ENCODE data around the gene RPS26.

The RPS26 gene

DNA sequence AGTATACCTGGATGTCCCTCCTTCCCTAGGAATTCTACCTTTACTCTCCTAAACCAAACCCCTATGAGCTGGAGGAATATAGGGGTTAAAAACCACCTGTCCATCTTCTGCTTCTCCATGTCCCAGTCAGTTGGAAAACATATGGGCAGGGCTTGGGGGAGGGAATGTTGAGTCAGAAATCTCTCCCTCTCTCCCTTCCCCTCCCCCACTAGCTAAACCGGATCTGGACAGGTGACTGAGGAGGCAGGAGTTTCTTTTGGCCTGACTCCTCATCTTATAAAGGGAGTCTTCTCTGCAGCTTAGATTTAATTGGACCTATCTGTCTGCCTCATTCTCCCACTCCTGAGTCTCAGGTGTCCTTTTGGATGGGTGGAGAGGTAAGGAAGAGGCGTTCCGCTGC, 44.4 kb downstream of the RPS26 start:
- Histone ChIP-seq H4K12ac (ENCODE audit: low read depth, low read length) (no peak overlapping the region), H3K27ac (ENCODE audit: low read depth, low read length) (peak overlapping the region; percentile 31), H3K79me2 (ENCODE audit: control insufficient read depth, insufficient read depth, low read length, poor library complexity) (peaks cover 6% of the 10 kb centered on the region), H3K9ac (ENCODE audit: low read length) (no peak overlapping the region), H2BK5ac (ENCODE audit: low read depth, low read length, poor library complexity) (no peak overlapping the region), H3K4me2 (ENCODE audit: low read length) (no peak overlapping the region), H3K79me1 (ENCODE audit: low read length) (peaks cover 3% of the 10 kb centered on the region), H4K8ac (ENCODE audit: low read depth, low read length) (peak overlapping the region; percentile 36), H2AFZ (ENCODE audit: insufficient read depth, low read length, poor library complexity) (no peak overlapping the region), H2BK120ac (ENCODE audit: insufficient read depth, low read length, poor library complexity) (peak overlapping the region; percentile 25), H3K14ac (ENCODE audit: low read length) (no peak overlapping the region), H3K4me1 (ENCODE audit: control insufficient read depth in 1 of 2, insufficient read depth in 2 of 2, low read length in 2 of 2) (peaks cover 16 to 17% of the 10 kb centered on the region in 2 experiments), H3K27me3 (ENCODE audit: insufficient read depth, low read length) (no peaks in the 10 kb centered on the region), H3K23ac (ENCODE audit: low read length) (no peak overlapping the region), H2BK12ac (ENCODE audit: low read length) (no peak overlapping the region), H3K18ac (ENCODE audit: low read length) (no peak overlapping the region), H3K4me3 (ENCODE audit: low read depth, low read length) (no peak overlapping the region), H3K9me3 (ENCODE audit: insufficient read depth, low read depth, low read length) (no peaks in the 10 kb centered on the region), H2AK5ac (ENCODE audit: low read length) (no peak overlapping the region), H3K36me3 (ENCODE audit: control insufficient read depth in 1 of 2, insufficient read depth in 2 of 2, low read length in 2 of 2) (peaks cover 29 to 34% of the 10 kb centered on the region in 2 experiments), H3K4ac (ENCODE audit: low read depth, low read length) (no peak overlapping the region), H4K91ac (ENCODE audit: low read depth, low read length) (peak overlapping the region; percentile 32)
- WGBS (ENCODE audit: extremely low coverage, insufficient coverage, insufficient read length) = no CpG with 5 or more reads among the region's 3 CpGs
- DNase-seq = peak; percentile 93 to 98

DNA sequence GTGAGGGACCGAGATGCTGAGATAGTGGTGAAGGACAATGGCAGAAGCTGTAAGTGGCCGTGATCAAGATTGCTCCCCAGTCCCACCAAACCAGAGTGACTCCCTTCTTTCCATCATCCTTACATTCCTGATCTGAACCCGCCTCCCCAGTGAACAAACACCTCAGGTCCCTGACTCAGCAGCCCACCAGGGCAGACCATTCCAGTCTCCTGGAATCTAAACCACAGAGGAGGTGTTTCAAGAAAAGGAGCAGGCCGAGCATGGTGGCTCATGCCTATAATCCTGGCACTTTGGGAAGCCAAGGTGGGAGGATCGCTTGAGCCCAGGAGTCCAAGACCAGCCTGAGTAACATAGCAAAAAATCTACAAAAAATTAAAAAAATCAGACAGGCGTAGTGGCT, 44.9 kb downstream of the RPS26 start:
- Histone ChIP-seq H4K8ac (ENCODE audit: low read depth, low read length) (peak overlapping the region; percentile 36), H2BK12ac (ENCODE audit: low read length) (peak overlapping the region; percentile 3), H2BK120ac (ENCODE audit: insufficient read depth, low read length, poor library complexity) (peak overlapping the region; percentile 25), H2AFZ (ENCODE audit: insufficient read depth, low read length, poor library complexity) (no peak overlapping the region), H3K14ac (ENCODE audit: low read length) (peak overlapping the region; percentile 46), H3K4me3 (ENCODE audit: low read depth, low read length) (no peak overlapping the region), H2AK5ac (ENCODE audit: low read length) (no peak overlapping the region), H3K4me2 (ENCODE audit: low read length) (no peak overlapping the region), H4K12ac (ENCODE audit: low read depth, low read length) (no peak overlapping the region), H3K4me1 (ENCODE audit: control insufficient read depth in 1 of 2, insufficient read depth in 2 of 2, low read length in 2 of 2) (peaks cover 11 to 13% of the 10 kb centered on the region in 2 experiments), H3K36me3 (ENCODE audit: control insufficient read depth in 1 of 2, insufficient read depth in 2 of 2, low read length in 2 of 2) (peaks cover 29 to 34% of the 10 kb centered on the region in 2 experiments), H3K27me3 (ENCODE audit: insufficient read depth, low read length) (no peaks in the 10 kb centered on the region), H3K27ac (ENCODE audit: low read depth, low read length) (peak overlapping the region; percentile 31), H3K18ac (ENCODE audit: low read length) (no peak overlapping the region), H2BK5ac (ENCODE audit: low read depth, low read length, poor library complexity) (no peak overlapping the region), H4K91ac (ENCODE audit: low read depth, low read length) (peak overlapping the region; percentile 32), H3K9me3 (ENCODE audit: insufficient read depth, low read depth, low read length) (no peaks in the 10 kb centered on the region), H3K79me2 (ENCODE audit: control insufficient read depth, insufficient read depth, low read length, poor library complexity) (peaks cover 3% of the 10 kb centered on the region), H3K79me1 (ENCODE audit: low read length) (peaks cover 3% of the 10 kb centered on the region), H3K23ac (ENCODE audit: low read length) (no peak overlapping the region), H3K9ac (ENCODE audit: low read length) (no peak overlapping the region), H3K4ac (ENCODE audit: low read depth, low read length) (no peak overlapping the region)
- no peak for DNase-seq
- no CpG with 5 or more reads among the region's 6 CpGs for WGBS (ENCODE audit: extremely low coverage, insufficient coverage, insufficient read length)

DNA sequence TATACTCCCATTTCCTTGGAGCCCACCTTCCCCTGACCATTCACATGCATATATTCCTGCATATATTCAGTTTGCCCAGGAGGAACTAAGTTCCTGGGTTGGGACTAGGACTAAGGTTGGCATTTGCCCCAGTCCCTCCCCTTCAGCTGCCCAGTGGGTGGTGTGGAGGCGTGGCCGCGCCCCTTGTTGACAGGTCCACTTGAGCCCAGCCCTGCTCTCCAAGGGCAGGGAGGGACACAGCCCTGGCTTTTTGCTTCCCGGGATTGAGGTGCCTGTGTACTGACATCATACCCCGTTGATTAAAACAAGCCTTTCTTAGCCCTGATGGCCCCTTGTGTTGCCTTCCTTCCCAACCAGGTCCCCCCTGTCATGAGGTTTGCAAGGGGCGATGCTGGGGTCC, 45.5 kb downstream of the RPS26 start:
- H3K4me1 ChIP-seq (ENCODE audit: control insufficient read depth in 1 of 2, insufficient read depth in 2 of 2, low read length in 2 of 2) = peaks cover 7 to 8% of the 10 kb centered on the region in 2 experiments
- H4K8ac ChIP-seq (ENCODE audit: low read depth, low read length) = no peak overlapping the region
- no peak overlapping the region for H3K14ac ChIP-seq (ENCODE audit: low read length)
- DNase-seq = no peak
- H3K18ac ChIP-seq (ENCODE audit: low read length) = no peak overlapping the region
- no peak overlapping the region for H2AK5ac ChIP-seq (ENCODE audit: low read length)
- WGBS (ENCODE audit: extremely low coverage, insufficient coverage, insufficient read length) = no CpG with 5 or more reads among the region's 6 CpGs
- H3K4ac ChIP-seq (ENCODE audit: low read depth, low read length) = no peak overlapping the region
- no peak overlapping the region for H3K9ac ChIP-seq (ENCODE audit: low read length)
- no peaks in the 10 kb centered on the region for H3K9me3 ChIP-seq (ENCODE audit: insufficient read depth, low read depth, low read length)
- no peak overlapping the region for H3K4me2 ChIP-seq (ENCODE audit: low read length)
- peaks cover 3% of the 10 kb centered on the region for H3K79me1 ChIP-seq (ENCODE audit: low read length)
- no peak overlapping the region for H4K12ac ChIP-seq (ENCODE audit: low read depth, low read length)
- peak overlapping the region; percentile 4 for H4K91ac ChIP-seq (ENCODE audit: low read depth, low read length)
- H3K23ac ChIP-seq (ENCODE audit: low read length) = no peak overlapping the region
- H2BK120ac ChIP-seq (ENCODE audit: insufficient read depth, low read length, poor library complexity) = no peak overlapping the region
- no peak overlapping the region for H3K27ac ChIP-seq (ENCODE audit: low read depth, low read length)
- no peak overlapping the region for H3K4me3 ChIP-seq (ENCODE audit: low read depth, low read length)
- peaks cover 3% of the 10 kb centered on the region for H3K79me2 ChIP-seq (ENCODE audit: control insufficient read depth, insufficient read depth, low read length, poor library complexity)
- no peak overlapping the region for H2BK5ac ChIP-seq (ENCODE audit: low read depth, low read length, poor library complexity)
- H2AFZ ChIP-seq (ENCODE audit: insufficient read depth, low read length, poor library complexity) = no peak overlapping the region
- peaks cover 29 to 34% of the 10 kb centered on the region in 2 experiments for H3K36me3 ChIP-seq (ENCODE audit: control insufficient read depth in 1 of 2, insufficient read depth in 2 of 2, low read length in 2 of 2)
- no peak overlapping the region for H2BK12ac ChIP-seq (ENCODE audit: low read length)
- no peaks in the 10 kb centered on the region for H3K27me3 ChIP-seq (ENCODE audit: insufficient read depth, low read length)
